GM23338 (cell line): ENCODE measurements around the gene DNM1L. TPM values are rescaled to one million over a fixed set of nuclear protein-coding genes. Genes with fewer than 3 reads are reported as not detected.

Experiments used
- ATAC-seq: fragments of 200-7000 bp; cut with Tn5 transposase; 3 replicates; pipeline ENCODE4 v1.9.1; 2020
- DNase-seq: peaks from one replicate; pipeline ENCODE4 v3.0.0-alpha.2; 2015; ENCODE audit warnings: low spot score
- H2AFZ ChIP-seq: fragments of 200-600 bp; sonication (generic); 2 replicates; pipeline ENCODE4 v1.8.0; 2016; ENCODE audit warnings: antibody characterized with exemption, mild to moderate bottlenecking, moderate library complexity
- H3F3A ChIP-seq: fragments of 200-600 bp; sonication (generic); replicated peaks from 2 replicates; pipeline ENCODE4 v1.8.0; 2017; ENCODE audit warnings: antibody characterized with exemption, mixed run types, low read depth
- H3K27ac ChIP-seq: fragments of 200-600 bp; sonication (generic); 2 replicates; pipeline ENCODE4 v1.6.1; 2016; ENCODE audit warnings: low read depth
- H3K27me3 ChIP-seq: fragments of 200-600 bp; sonication (generic); 2 replicates; pipeline ENCODE4 v1.8.0; 2016; ENCODE audit warnings: mild to moderate bottlenecking, mixed run types, moderate library complexity; ENCODE audit not compliant: insufficient read depth
- H3K36me3 ChIP-seq: fragments of 200-600 bp; sonication (generic); 2 replicates; pipeline ENCODE4 v1.8.0; 2016; ENCODE audit warnings: mild to moderate bottlenecking; ENCODE audit not compliant: insufficient read depth
- H3K4me1 ChIP-seq: fragments of 200-600 bp; sonication (generic); 2 replicates; pipeline ENCODE4 v1.8.0; 2016; ENCODE audit warnings: mild to moderate bottlenecking, moderate library complexity; ENCODE audit not compliant: insufficient read depth
- H3K4me2 ChIP-seq: fragments of 200-600 bp; sonication (generic); 2 replicates; pipeline ENCODE4 v1.7.1; 2017; ENCODE audit warnings: mixed run types
- H3K4me3 ChIP-seq: fragments of 200-600 bp; sonication (generic); 2 replicates; pipeline ENCODE4 v1.6.1; 2016; ENCODE audit warnings: mixed run types
- H3K79me2 ChIP-seq: fragments of 200-600 bp; sonication (generic); replicated peaks from 2 replicates; pipeline ENCODE4 v1.8.0; 2017; ENCODE audit warnings: mild to moderate bottlenecking; ENCODE audit not compliant: insufficient read depth
- H3K9me2 ChIP-seq: fragments of 200-600 bp; sonication (generic); 2 replicates; pipeline ENCODE4 v1.8.0; 2017; ENCODE audit not compliant: insufficient read depth
- H4K20me1 ChIP-seq: fragments of 200-600 bp; sonication (generic); replicated peaks from 2 replicates; pipeline ENCODE4 v1.8.0; 2017; ENCODE audit warnings: mild to moderate bottlenecking; ENCODE audit not compliant: insufficient read depth
- H3K27ac Mint-ChIP-seq: 2 replicates; pipeline ENCODE4 v1.8.0; 2020; ENCODE audit warnings: inconsistent platforms, mild to moderate bottlenecking, moderate library complexity, mixed read lengths
- H3K27me3 Mint-ChIP-seq: 3 replicates; pipeline ENCODE4 v1.8.0; 2022; ENCODE audit warnings: low read depth, mild to moderate bottlenecking, moderate library complexity, mixed read lengths, inconsistent platforms; ENCODE audit not compliant: insufficient read depth, poor library complexity
- H3K36me3 Mint-ChIP-seq: 3 replicates; pipeline ENCODE4 v1.8.0; 2021; ENCODE audit warnings: low read depth, mild to moderate bottlenecking, inconsistent platforms, moderate library complexity, mixed read lengths
- H3K4me1 Mint-ChIP-seq: 3 replicates; pipeline ENCODE4 v1.8.0; 2020; ENCODE audit warnings: mild to moderate bottlenecking, inconsistent platforms, mixed read lengths
- H3K4me3 Mint-ChIP-seq: 3 replicates; pipeline ENCODE4 v1.8.0; 2021; ENCODE audit warnings: moderate library complexity, mild to moderate bottlenecking, inconsistent platforms, mixed read lengths
- H3K9me3 Mint-ChIP-seq: 3 replicates; pipeline ENCODE4 v1.8.0; 2020; ENCODE audit warnings: moderate library complexity, mild to moderate bottlenecking, inconsistent platforms, mixed read lengths
- CREB1 ChIP-seq: fragments of 250-450 bp; sonication (Bioruptor Pico); IDR thresholded peaks from 2 replicates; pipeline ENCODE4 v1.5.0; 2020; ENCODE audit warnings: low read depth, mild to moderate bottlenecking, moderate library complexity
- EZH2 ChIP-seq: fragments of 200-600 bp; sonication (generic); IDR thresholded peaks from one replicate; pipeline ENCODE4 v1.8.0; 2017; ENCODE audit warnings: antibody characterized with exemption, mild to moderate bottlenecking, low read depth; ENCODE audit not compliant: unreplicated experiment
- EZH2phosphoT487 ChIP-seq: fragments of 200-600 bp; sonication (generic); IDR thresholded peaks from one replicate; pipeline ENCODE4 v1.8.1; 2018; ENCODE audit warnings: antibody characterized with exemption; ENCODE audit not compliant: unreplicated experiment
- JUNB ChIP-seq: IDR thresholded peaks from one replicate; pipeline ENCODE4 v1.6.1; 2016; ENCODE audit warnings: antibody characterized with exemption; ENCODE audit not compliant: unreplicated experiment
- NANOG ChIP-seq: IDR thresholded peaks from 2 replicates; pipeline ENCODE4 v1.6.1; 2016; ENCODE audit warnings: antibody characterized with exemption, borderline replicate concordance
- POLR2AphosphoS5 ChIP-seq: IDR thresholded peaks from 2 replicates; pipeline ENCODE4 v1.6.1; 2016; ENCODE audit warnings: antibody characterized with exemption, low read depth
- STAT1 ChIP-seq: IDR thresholded peaks from one replicate; pipeline ENCODE4 v1.6.1; 2016; ENCODE audit warnings: antibody characterized with exemption; ENCODE audit not compliant: unreplicated experiment
- ZNF114 ChIP-seq: fragments of 250-450 bp; sonication (Bioruptor Pico); IDR thresholded peaks from 2 replicates; pipeline ENCODE4 v1.5.0; 2020; ENCODE audit warnings: mild to moderate bottlenecking, moderate library complexity
- ZNF331 ChIP-seq: fragments of 250-450 bp; sonication (Bioruptor Pico); IDR thresholded peaks from 2 replicates; pipeline ENCODE4 v1.5.0; 2020; ENCODE audit warnings: low read depth, mild to moderate bottlenecking, moderate library complexity
- polyA plus RNA-seq: library from polyadenylated mRNA; unstranded; fragments of >200 nt; fragmentation: Nextera tagmentation; extraction: Ambion mirVana; gene quantifications from 2 replicates; pipeline ENCODE4 v1.2.1, GENCODE V29; 2016
- total RNA-seq: library from RNA; depleted of rRNA; stranded (reverse); fragments of >200 nt; shearing (Covaris generic); gene quantifications from 2 replicates; pipeline ENCODE4 v1.2.3, GENCODE V29; 2014
- TF ChIP-seq, protein P1 (sequence below), 2 experiments: fragments of 200-600 bp in 1 of 2; sonication (generic) in 1 of 2; conservative IDR thresholded peaks; 2 replicates each; pipeline versions ENCODE4 v1.5.1 to v1.6.1; 2016 to 2017; ENCODE audit warnings: antibody characterized with exemption in 2 of 2, low read depth in 2 of 2, mild to moderate bottlenecking in 2 of 2, moderate library complexity in 1 of 2
- TF ChIP-seq, protein P2 (sequence below): IDR thresholded peaks from 2 replicates; pipeline ENCODE4 v1.6.1; 2016; ENCODE audit warnings: antibody characterized with exemption
- TF ChIP-seq, protein P3 (sequence below): IDR thresholded peaks from one replicate; pipeline ENCODE4 v1.6.1; 2018; ENCODE audit warnings: antibody characterized with exemption; ENCODE audit not compliant: unreplicated experiment

DNM1L gene
- total and polyA plus RNA-seq, 2 experiments from 2014 or later = 72.2 to 94.8 TPM

DNA sequence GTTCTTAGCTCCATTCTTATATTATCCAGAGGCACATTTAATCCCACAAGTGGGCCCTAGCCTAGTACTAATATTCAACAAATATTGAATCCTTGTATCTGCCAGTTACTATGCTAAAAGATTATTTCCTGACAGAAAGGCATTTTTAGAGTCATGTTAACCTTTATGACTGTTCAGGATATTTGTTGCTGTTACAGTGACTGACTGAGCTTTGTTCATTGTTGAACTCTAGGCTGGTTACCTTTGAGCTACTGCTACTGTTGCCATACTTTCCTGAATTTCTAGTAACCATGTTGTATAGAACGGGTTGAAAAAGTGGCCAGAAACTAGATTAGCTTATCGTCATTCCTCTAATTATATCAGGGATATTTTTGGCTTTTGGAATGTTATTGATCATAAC, 29.8 kb downstream of the DNM1L start:
- Mint-ChIP-seq H3K27ac (no peak overlapping the region), H3K27me3 (no peaks in the 10 kb centered on the region), H3K36me3 (peaks cover 18% of the 10 kb centered on the region; the same call in 2 of the 3 replicates), H3K4me3 (no peak overlapping the region), H3K4me1 (no peaks in the 10 kb centered on the region), H3K9me3 (no peaks in the 10 kb centered on the region)
- Histone ChIP-seq H2AFZ (no peak overlapping the region), H3K9me2 (no peaks in the 10 kb centered on the region), H4K20me1 (no peaks in the 10 kb centered on the region), H3K27ac (no peak overlapping the region), H3F3A (no peaks in the 10 kb centered on the region), H3K4me3 (no peak overlapping the region), H3K36me3 (peaks cover 17% of the 10 kb centered on the region; the same call in 1 of the 2 replicates), H3K4me1 (no peaks in the 10 kb centered on the region), H3K27me3 (no peaks in the 10 kb centered on the region), H3K4me2 (no peak overlapping the region), H3K79me2 (no peaks in the 10 kb centered on the region; the same call in 1 of the 2 replicates)
- TF ChIP-seq ZNF114 (no peak), EZH2 (no peak), ZNF331 (no peak), NANOG (no peak), EZH2phosphoT487 (no peak), POLR2AphosphoS5 (no peak), STAT1 (no peak), JUNB (no peak), CREB1 (CRISPR knock-in tag) (no peak)
- TF ChIP-seq, protein P1, sequence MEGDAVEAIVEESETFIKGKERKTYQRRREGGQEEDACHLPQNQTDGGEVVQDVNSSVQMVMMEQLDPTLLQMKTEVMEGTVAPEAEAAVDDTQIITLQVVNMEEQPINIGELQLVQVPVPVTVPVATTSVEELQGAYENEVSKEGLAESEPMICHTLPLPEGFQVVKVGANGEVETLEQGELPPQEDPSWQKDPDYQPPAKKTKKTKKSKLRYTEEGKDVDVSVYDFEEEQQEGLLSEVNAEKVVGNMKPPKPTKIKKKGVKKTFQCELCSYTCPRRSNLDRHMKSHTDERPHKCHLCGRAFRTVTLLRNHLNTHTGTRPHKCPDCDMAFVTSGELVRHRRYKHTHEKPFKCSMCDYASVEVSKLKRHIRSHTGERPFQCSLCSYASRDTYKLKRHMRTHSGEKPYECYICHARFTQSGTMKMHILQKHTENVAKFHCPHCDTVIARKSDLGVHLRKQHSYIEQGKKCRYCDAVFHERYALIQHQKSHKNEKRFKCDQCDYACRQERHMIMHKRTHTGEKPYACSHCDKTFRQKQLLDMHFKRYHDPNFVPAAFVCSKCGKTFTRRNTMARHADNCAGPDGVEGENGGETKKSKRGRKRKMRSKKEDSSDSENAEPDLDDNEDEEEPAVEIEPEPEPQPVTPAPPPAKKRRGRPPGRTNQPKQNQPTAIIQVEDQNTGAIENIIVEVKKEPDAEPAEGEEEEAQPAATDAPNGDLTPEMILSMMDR (conservative IDR thresholded peaks at IDR 0.05; ENCODE audit: low read depth in 2 of 2) = no peak
- TF ChIP-seq, protein P2, sequence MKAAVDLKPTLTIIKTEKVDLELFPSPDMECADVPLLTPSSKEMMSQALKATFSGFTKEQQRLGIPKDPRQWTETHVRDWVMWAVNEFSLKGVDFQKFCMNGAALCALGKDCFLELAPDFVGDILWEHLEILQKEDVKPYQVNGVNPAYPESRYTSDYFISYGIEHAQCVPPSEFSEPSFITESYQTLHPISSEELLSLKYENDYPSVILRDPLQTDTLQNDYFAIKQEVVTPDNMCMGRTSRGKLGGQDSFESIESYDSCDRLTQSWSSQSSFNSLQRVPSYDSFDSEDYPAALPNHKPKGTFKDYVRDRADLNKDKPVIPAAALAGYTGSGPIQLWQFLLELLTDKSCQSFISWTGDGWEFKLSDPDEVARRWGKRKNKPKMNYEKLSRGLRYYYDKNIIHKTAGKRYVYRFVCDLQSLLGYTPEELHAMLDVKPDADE = no peak
- TF ChIP-seq, protein P3, sequence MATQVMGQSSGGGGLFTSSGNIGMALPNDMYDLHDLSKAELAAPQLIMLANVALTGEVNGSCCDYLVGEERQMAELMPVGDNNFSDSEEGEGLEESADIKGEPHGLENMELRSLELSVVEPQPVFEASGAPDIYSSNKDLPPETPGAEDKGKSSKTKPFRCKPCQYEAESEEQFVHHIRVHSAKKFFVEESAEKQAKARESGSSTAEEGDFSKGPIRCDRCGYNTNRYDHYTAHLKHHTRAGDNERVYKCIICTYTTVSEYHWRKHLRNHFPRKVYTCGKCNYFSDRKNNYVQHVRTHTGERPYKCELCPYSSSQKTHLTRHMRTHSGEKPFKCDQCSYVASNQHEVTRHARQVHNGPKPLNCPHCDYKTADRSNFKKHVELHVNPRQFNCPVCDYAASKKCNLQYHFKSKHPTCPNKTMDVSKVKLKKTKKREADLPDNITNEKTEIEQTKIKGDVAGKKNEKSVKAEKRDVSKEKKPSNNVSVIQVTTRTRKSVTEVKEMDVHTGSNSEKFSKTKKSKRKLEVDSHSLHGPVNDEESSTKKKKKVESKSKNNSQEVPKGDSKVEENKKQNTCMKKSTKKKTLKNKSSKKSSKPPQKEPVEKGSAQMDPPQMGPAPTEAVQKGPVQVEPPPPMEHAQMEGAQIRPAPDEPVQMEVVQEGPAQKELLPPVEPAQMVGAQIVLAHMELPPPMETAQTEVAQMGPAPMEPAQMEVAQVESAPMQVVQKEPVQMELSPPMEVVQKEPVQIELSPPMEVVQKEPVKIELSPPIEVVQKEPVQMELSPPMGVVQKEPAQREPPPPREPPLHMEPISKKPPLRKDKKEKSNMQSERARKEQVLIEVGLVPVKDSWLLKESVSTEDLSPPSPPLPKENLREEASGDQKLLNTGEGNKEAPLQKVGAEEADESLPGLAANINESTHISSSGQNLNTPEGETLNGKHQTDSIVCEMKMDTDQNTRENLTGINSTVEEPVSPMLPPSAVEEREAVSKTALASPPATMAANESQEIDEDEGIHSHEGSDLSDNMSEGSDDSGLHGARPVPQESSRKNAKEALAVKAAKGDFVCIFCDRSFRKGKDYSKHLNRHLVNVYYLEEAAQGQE = no peak
- DNase-seq (no peak), ATAC-seq (no peak)
